CD4-positive, alpha-beta T cell treated with Interferon gamma for 1 hour (primary cell): ENCODE data around the gene PRM1.
A peak's percentile ranks its signal among the peaks of the same experiment; 100 is the strongest.

ENCODE experiments used
- DNase-seq: peaks from one replicate; pipeline ENCODE4 v3.0.0-alpha.2; 2020

The PRM1 gene

GRCh38 chr16:11271610-11272009 is 9.5 kb downstream of the PRM1 start:
- DNase-seq, result no peak

- no peak for DNase-seq
Observed at GRCh38 chr16:11270602-11271162, 10.4 kb downstream of the PRM1 start.

GRCh38 chr16:11268921-11269375 is 12.2 kb downstream of the PRM1 start, which contains the start of gene TNP2:
TSS of gene TNP2 (minus strand) at chr16:11269325. CDS start at chr16:11269262, 63 bp downstream.
- no peak for DNase-seq

- DNase-seq, result no peak
Observed at GRCh38 chr16:11265124-11265523, 16.0 kb downstream of the PRM1 start.

GRCh38 chr16:11264155-11264832 is 16.8 kb downstream of the PRM1 start:
- no peak for DNase-seq

GRCh38 chr16:11263737-11264136 is 17.4 kb downstream of the PRM1 start:
- no peak for DNase-seq

- no peak for DNase-seq
Observed at GRCh38 chr16:11262915-11263314, 18.2 kb downstream of the PRM1 start.

- DNase-seq, result no peak
Observed at GRCh38 chr16:11260596-11260966, 20.5 kb downstream of the PRM1 start.

- no peak for DNase-seq
Observed at GRCh38 chr16:11259655-11260595, 21.2 kb downstream of the PRM1 start.

- DNase-seq, result no peak
Observed at GRCh38 chr16:11258553-11259492, 22.3 kb downstream of the PRM1 start.

GRCh38 chr16:11257131-11257938 is 23.8 kb downstream of the PRM1 start:
- DNase-seq, result peak; percentile 68

GRCh38 chr16:11256661-11257130 is 24.4 kb downstream of the PRM1 start:
- no peak for DNase-seq

GRCh38 chr16:11255737-11256660 is 25.1 kb downstream of the PRM1 start, which contains the start of gene SOCS1:
TSS of gene SOCS1 (minus strand) at chr16:11256204. CDS start at chr16:11255478, 726 bp downstream.
- peak; percentile 87 for DNase-seq

- peak; percentile 69 for DNase-seq
Observed at GRCh38 chr16:11254913-11255736, 26.0 kb downstream of the PRM1 start.

GRCh38 chr16:11253995-11254912 is 26.9 kb downstream of the PRM1 start:
- no peak for DNase-seq

- DNase-seq, result peak; percentile 44
Observed at GRCh38 chr16:11253009-11253994, 27.8 kb downstream of the PRM1 start.

GRCh38 chr16:11252482-11252931 is 28.6 kb downstream of the PRM1 start:
- DNase-seq, result no peak
